HG02610 (cell line): ENCODE measurements around the gene EARS2.
"Not testable (repeated sequence)": the region's sequence is repeated elsewhere in the genome, so short reads cannot be mapped to it uniquely, and the experiment has no call there.

Experiments
- ATAC-seq: cut with Tn5 transposase; IDR thresholded peaks from one replicate; pipeline ENCODE4 v1.9.1; 2021; ENCODE audit warnings: mild to moderate bottlenecking, moderate library complexity; ENCODE audit not compliant: unreplicated experiment

EARS2 gene

GRCh38 chr16:23570992-23571632, 14.0 kb upstream of the EARS2 start:
- no peak for ATAC-seq

GRCh38 chr16:23567602-23568001, 10.5 kb upstream of the EARS2 start:
- no peak for ATAC-seq

GRCh38 chr16:23566724-23567123, 9.6 kb upstream of the EARS2 start:
- ATAC-seq, result no peak

- ATAC-seq, result no peak
These were observed 7.6 kb upstream of the EARS2 start for GRCh38 chr16:23564575-23565363.

- ATAC-seq, result no peak
These were observed 6.0 kb upstream of the EARS2 start for GRCh38 chr16:23563186-23563585.

GRCh38 chr16:23562505-23562904, 5.4 kb upstream of the EARS2 start:
- ATAC-seq, result no peak

GRCh38 chr16:23561586-23561985, 4.4 kb upstream of the EARS2 start:
- no peak for ATAC-seq

- ATAC-seq, result no peak
These were observed 891 bp upstream of the EARS2 start for GRCh38 chr16:23557779-23558702.

- no peak for ATAC-seq
These were observed 2.6 kb downstream of the EARS2 start for GRCh38 chr16:23554536-23554935.

GRCh38 chr16:23552161-23552560, 5.0 kb downstream of the EARS2 start:
- no peak for ATAC-seq

- no peak for ATAC-seq
These were observed 7.2 kb downstream of the EARS2 start for GRCh38 chr16:23549938-23550337.

- ATAC-seq, result no peak
These were observed 12.7 kb downstream of the EARS2 start for GRCh38 chr16:23544436-23544835.

GRCh38 chr16:23540817-23541178, 16.4 kb downstream of the EARS2 start:
- ATAC-seq, result not testable (repeated sequence)

- no peak for ATAC-seq
These were observed 16.9 kb downstream of the EARS2 start for GRCh38 chr16:23539984-23540816.

- ATAC-seq, result no peak
These were observed 18.3 kb downstream of the EARS2 start for GRCh38 chr16:23538919-23539278.

GRCh38 chr16:23537390-23537789, 19.8 kb downstream of the EARS2 start:
- ATAC-seq, result no peak

GRCh38 chr16:23535901-23536300, 21.2 kb downstream of the EARS2 start:
- ATAC-seq, result no peak

- ATAC-seq, result no peak
These were observed 22.0 kb downstream of the EARS2 start for GRCh38 chr16:23534868-23535860.

GRCh38 chr16:23532448-23532847, 24.7 kb downstream of the EARS2 start:
- no peak for ATAC-seq

GRCh38 chr16:23530062-23530461, 27.1 kb downstream of the EARS2 start:
- ATAC-seq, result no peak
